Measurements from ENCODE around the gene WDR93.

- no peak for TF ChIP-seq CTCF (IDR thresholded peaks at IDR 0.05; ENCODE audit: low read length)
- no peak for TF ChIP-seq EZH2 (optimal IDR thresholded peaks at IDR 0.05; ENCODE audit: low read depth, low read length)
- TF ChIP-seq EZH2phosphoT487 (IDR thresholded peaks at IDR 0.05; ENCODE audit: low read length): no peak
These were observed 34.0 kb downstream of the WDR93 start for GRCh38 chr15:89724621-89725020.

Measured in MM.1S (cell line).